Neural cell (in vitro differentiated cells): ENCODE results near the gene TMEM232. TPM values are rescaled to one million over a fixed set of nuclear protein-coding genes. Genes with fewer than 3 reads are reported as not detected.
A peak's percentile ranks its signal among the peaks of the same experiment; 100 is the strongest.

Experiments used
- H2AFZ ChIP-seq: fragments of 200-600, 300-800 bp; sonication (generic), shearing (Covaris generic); 2 replicates; pipeline ENCODE4 v1.6.0; 2014; ENCODE audit warnings: low read depth, mild to moderate bottlenecking, antibody characterized with exemption, low read length, moderate library complexity
- H3F3A ChIP-seq: fragments of 200-600 bp; shearing (Covaris generic); 2 replicates; pipeline ENCODE4 v1.6.1; 2016; ENCODE audit warnings: mild to moderate bottlenecking, moderate library complexity, mixed read lengths, antibody characterized with exemption, low read length; ENCODE audit not compliant: insufficient read depth, poor library complexity, severe bottlenecking
- H3K27ac ChIP-seq: fragments of 200-600, 300-800 bp; sonication (generic), shearing (Covaris generic); 2 replicates; pipeline ENCODE4 v1.5.1; 2014; ENCODE audit warnings: mild to moderate bottlenecking, low read length, moderate library complexity
- H3K27me3 ChIP-seq: fragments of 300-800, 200-600 bp; sonication (generic), shearing (Covaris generic); 2 replicates; pipeline ENCODE4 v1.6.0; 2014; ENCODE audit warnings: mild to moderate bottlenecking, low read depth, low read length, moderate library complexity; ENCODE audit not compliant: insufficient read depth
- H3K36me3 ChIP-seq: fragments of 300-800, 200-600 bp; sonication (generic), shearing (Covaris generic); 2 replicates; pipeline ENCODE4 v1.5.1; 2014; ENCODE audit warnings: mild to moderate bottlenecking, antibody characterized with exemption, low read length, moderate library complexity; ENCODE audit not compliant: insufficient read depth
- H3K4me2 ChIP-seq: fragments of 300-800, 200-600 bp; sonication (generic), shearing (Covaris generic); 2 replicates; pipeline ENCODE4 v1.6.0; 2014; ENCODE audit warnings: mild to moderate bottlenecking, low read length
- H3K4me3 ChIP-seq: fragments of 300-800, 200-600 bp; sonication (generic), shearing (Covaris generic); 2 replicates; pipeline ENCODE4 v1.5.1; 2014; ENCODE audit warnings: mild to moderate bottlenecking, low read length, moderate library complexity
- H3K79me2 ChIP-seq: fragments of 200-600 bp; shearing (Covaris generic); replicated peaks from 2 replicates; pipeline ENCODE4 v1.6.0; 2014; ENCODE audit warnings: mild to moderate bottlenecking, low read length, moderate library complexity; ENCODE audit not compliant: insufficient read depth
- H3K9ac ChIP-seq: fragments of 300-800, 200-600 bp; sonication (generic), shearing (Covaris generic); 2 replicates; pipeline ENCODE4 v1.6.1; 2016; ENCODE audit warnings: mild to moderate bottlenecking, low read length, mixed read lengths
- H3K9me2 ChIP-seq: fragments of 200-600 bp; shearing (Covaris generic); 2 replicates; pipeline ENCODE4 v1.6.1; 2016; ENCODE audit warnings: mild to moderate bottlenecking, low read length, mixed read lengths; ENCODE audit not compliant: insufficient read depth
- H3K9me3 ChIP-seq: fragments of 200-600, 300-800 bp; sonication (generic), shearing (Covaris generic); 2 replicates; pipeline ENCODE4 v1.6.1; 2016; ENCODE audit warnings: mild to moderate bottlenecking, mixed run types, low read length, moderate library complexity, mixed read lengths
- H4K20me1 ChIP-seq: fragments of 200-600 bp; shearing (Covaris generic); 2 replicates; pipeline ENCODE4 v1.6.1; 2016; ENCODE audit warnings: mild to moderate bottlenecking, mixed run types; ENCODE audit not compliant: insufficient read depth
- CTCF ChIP-seq: fragments of 450-650 bp; IDR thresholded peaks from 2 replicates; pipeline ENCODE4 v1.5.1; 2014; ENCODE audit warnings: antibody characterized with exemption, mild to moderate bottlenecking, moderate library complexity; ENCODE audit not compliant: poor library complexity, severe bottlenecking
- EP300 ChIP-seq: fragments of 450-650 bp; conservative IDR thresholded peaks from 2 replicates; pipeline ENCODE4 v1.6.1; 2014; ENCODE audit warnings: antibody characterized with exemption, mild to moderate bottlenecking, moderate library complexity; ENCODE audit not compliant: poor library complexity, severe bottlenecking
- EZH2 ChIP-seq: fragments of 200-600, 300-800 bp; shearing (Covaris generic), sonication (generic); IDR thresholded peaks from 2 replicates; pipeline ENCODE4 v1.6.1; 2014; ENCODE audit warnings: antibody characterized with exemption, low read length, borderline replicate concordance, mild to moderate bottlenecking; ENCODE audit not compliant: insufficient read depth, poor library complexity, severe bottlenecking
- MXI1 ChIP-seq: fragments of 450-650 bp; conservative IDR thresholded peaks from 2 replicates; pipeline ENCODE4 v1.6.1; 2014; ENCODE audit warnings: antibody characterized with exemption, mild to moderate bottlenecking; ENCODE audit not compliant: poor library complexity, severe bottlenecking
- POLR2AphosphoS5 ChIP-seq: IDR thresholded peaks from 2 replicates; pipeline ENCODE4 v1.6.1; 2012
- RAD21 ChIP-seq: fragments of 450-650 bp; conservative IDR thresholded peaks from 2 replicates; pipeline ENCODE4 v1.6.1; 2014; ENCODE audit warnings: antibody characterized with exemption, mild to moderate bottlenecking, moderate library complexity
- REST ChIP-seq: IDR thresholded peaks from 2 replicates; pipeline ENCODE4 v1.6.1; 2012; ENCODE audit warnings: borderline replicate concordance
- SMC3 ChIP-seq: fragments of 450-650 bp; conservative IDR thresholded peaks from 2 replicates; pipeline ENCODE4 v1.6.1; 2014; ENCODE audit warnings: antibody characterized with exemption, mild to moderate bottlenecking, moderate library complexity; ENCODE audit not compliant: poor library complexity
- TAF1 ChIP-seq: IDR thresholded peaks from 2 replicates; pipeline ENCODE4 v1.6.1; 2012; ENCODE audit warnings: low read depth
- polyA plus RNA-seq: library from polyadenylated mRNA; depleted of rRNA; stranded (reverse); fragments of >200 nt; gene quantifications from 2 replicates; pipeline ENCODE4 v1.2.3, GENCODE V29; 2014

TMEM232 gene
- polyA plus RNA-seq, 1 donor from 2014 or later, result 7.4 TPM

- H4K20me1 ChIP-seq, result no peaks in the 10 kb centered on the region
- no peak overlapping the region for H3K27ac ChIP-seq
- H3K4me2 ChIP-seq, result peak overlapping the region; percentile 12
- H3F3A ChIP-seq, result no peaks in the 10 kb centered on the region
- no peaks in the 10 kb centered on the region for H3K9me3 ChIP-seq
- no peak overlapping the region for H3K9ac ChIP-seq
- no peaks in the 10 kb centered on the region for H3K79me2 ChIP-seq
- TF ChIP-seq TAF1 (no peak), REST (peak; percentile 67), CTCF (no peak), SMC3 (no peak), POLR2AphosphoS5 (peak; percentile 21), EZH2 (no peak), MXI1 (no peak), RAD21 (no peak), EP300 (peak; percentile 36)
- H2AFZ ChIP-seq, result no peak overlapping the region
- H3K27me3 ChIP-seq, result no peaks in the 10 kb centered on the region
- no peaks in the 10 kb centered on the region for H3K9me2 ChIP-seq
- peak overlapping the region; percentile 21 for H3K4me3 ChIP-seq
- H3K36me3 ChIP-seq, result no peaks in the 10 kb centered on the region
Measured at GRCh38 chr5:110376281-110376951, 350.1 kb downstream of the TMEM232 start.

GRCh38 chr5:110371725-110372041, 354.8 kb downstream of the TMEM232 start:
- no peaks in the 10 kb centered on the region for H3K9me3 ChIP-seq
- no peak overlapping the region for H3K9ac ChIP-seq
- H3K4me3 ChIP-seq, result no peak overlapping the region
- H3F3A ChIP-seq, result no peaks in the 10 kb centered on the region
- H2AFZ ChIP-seq, result no peak overlapping the region
- H3K4me2 ChIP-seq, result no peak overlapping the region
- H3K9me2 ChIP-seq, result no peaks in the 10 kb centered on the region
- no peaks in the 10 kb centered on the region for H3K27me3 ChIP-seq
- H3K27ac ChIP-seq, result no peak overlapping the region
- TF ChIP-seq SMC3, result no peak
- H3K36me3 ChIP-seq, result no peaks in the 10 kb centered on the region
- H3K79me2 ChIP-seq, result no peaks in the 10 kb centered on the region
- H4K20me1 ChIP-seq, result no peaks in the 10 kb centered on the region
